Kidney tubule cell (primary cell): ENCODE measurements around the gene COL18A1.

ENCODE experiments used
- DNase-seq: peaks from one replicate; pipeline ENCODE4 v3.0.0-alpha.2; 2018; ENCODE audit warnings: low spot score

The COL18A1 gene

DNA sequence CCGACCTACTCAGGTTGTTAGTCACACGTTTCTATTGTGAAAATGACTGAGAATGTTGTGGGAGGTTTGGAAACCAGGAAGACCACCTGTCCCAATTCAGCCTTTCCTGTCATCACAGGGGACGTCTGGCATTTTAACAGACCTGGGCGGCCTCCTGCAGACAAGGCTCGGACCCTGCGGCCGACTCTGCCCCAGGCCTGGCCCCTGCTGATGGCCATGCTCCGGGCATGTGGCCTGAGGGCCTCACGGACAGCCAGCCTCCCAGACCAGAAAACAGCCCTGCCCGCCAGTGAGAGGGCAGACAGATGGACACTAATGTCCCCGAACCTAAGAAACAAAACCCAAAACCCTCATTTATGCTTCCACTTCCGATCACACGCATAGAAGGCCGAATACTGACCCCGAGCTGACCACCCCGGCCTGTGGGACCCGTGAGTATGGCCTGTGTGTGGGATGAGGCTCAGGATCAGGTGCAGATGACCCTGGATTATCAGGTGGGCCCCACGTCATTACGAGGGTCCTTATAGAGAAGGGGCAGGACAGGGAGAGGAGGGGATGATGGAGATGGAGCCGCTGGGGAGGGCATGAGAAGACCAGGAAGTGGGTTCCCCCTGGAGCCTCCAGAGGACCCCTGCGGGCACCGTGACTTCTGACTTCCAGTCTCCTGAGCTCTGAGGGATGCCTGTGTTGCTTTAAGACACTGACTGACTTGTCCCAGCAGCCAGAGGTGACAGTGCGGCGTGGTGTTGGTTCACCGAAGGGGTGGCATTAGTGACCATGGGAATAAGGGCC, 9.6 kb downstream of the COL18A1 start:
- DNase-seq: no peak

- DNase-seq: no peak
Measured at GRCh38 chr21:45415188-45415942, 10.4 kb downstream of the COL18A1 start.

GRCh38 chr21:45415943-45416611, 11.1 kb downstream of the COL18A1 start:
- no peak for DNase-seq

GRCh38 chr21:45416620-45417019, 11.7 kb downstream of the COL18A1 start:
- DNase-seq: no peak

DNA sequence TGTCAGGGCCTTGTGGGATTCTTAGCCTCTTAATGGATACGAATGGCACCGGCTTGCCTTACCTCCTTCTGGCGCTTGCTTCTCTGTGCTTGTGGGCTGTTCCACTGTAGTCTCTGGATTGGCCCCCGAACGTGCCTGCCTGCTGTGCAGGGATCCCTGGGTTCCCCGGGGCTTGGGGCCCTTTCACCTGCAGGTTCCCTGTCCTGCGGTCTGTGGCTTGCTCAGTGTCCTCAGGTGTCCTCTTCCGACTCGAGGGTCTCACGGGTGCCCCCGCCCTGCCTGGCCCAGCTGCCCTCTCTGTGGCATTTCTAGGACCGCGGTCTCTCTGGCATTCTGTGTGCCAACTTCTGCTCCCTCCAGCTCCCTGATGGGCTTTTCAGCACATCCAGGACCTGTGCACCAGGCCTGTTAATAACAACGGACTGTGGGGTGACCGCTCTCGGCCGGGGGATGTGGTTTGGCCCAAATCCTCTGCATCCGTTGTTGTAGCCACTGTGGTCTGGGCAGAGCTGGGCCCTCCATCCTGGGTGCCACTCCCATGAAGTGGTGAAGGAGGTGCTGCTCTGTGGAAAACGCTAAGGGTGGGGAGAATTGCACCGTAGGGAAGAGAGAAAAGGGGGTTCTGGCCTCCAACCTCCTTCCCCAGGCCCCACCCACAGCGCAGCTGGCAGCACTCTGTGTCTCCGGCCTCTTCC, 12.4 kb downstream of the COL18A1 start:
- no peak for DNase-seq

DNA sequence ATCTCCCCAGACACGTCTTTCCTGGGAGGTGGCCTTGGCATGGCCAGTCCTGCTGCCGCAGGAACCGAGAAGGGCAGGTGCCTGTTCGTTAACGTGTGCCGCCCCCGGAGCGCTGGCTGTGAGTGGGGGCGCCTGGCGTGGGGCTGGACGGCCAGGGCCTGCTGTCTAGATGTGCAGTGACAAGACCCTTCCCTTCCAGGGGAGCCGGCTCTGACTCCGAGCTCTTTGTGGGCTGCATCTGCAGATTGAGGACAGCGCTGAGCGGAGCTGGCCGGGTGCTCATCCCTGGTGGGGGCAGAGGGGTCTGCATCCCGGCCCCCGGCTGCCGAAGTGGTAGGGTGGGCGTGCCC, 13.0 kb downstream of the COL18A1 start:
- no peak for DNase-seq

DNA sequence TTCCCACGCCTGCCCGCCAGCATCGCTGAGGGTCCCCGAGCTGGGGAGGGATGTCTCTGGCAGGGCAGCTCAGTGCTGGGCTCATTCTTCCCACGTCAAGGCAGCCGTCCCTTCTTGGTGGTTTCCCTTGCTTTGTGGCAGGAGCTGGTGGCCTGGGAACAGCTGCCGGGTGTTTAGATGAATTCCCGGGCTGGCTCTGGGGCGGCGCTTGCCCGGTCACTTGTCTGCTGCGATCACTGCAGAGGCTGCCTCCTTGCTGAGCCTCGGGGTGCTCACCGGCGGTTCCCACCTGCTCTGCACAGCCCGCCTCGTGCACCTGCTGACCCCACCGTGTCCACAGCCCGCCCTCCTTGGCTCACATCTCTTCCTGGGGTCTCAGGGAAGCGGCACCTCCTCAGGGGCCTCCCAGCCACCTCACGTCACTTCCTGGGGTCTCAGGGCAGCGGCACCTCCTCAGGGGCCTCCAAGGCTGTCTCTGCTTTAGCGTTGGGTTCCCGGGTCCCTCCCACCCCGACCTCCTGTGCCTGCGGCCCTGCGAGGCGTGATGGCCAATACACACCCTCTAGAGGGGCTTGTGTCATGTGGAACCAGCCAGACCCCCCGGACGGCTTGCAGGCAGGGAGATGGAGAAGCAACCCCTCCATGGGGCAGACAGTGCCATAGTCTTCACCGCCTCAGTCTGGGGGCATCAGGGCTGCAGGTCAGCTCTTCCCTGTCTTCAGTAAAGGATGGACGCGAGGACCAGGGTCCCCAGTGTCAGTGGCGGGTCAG, 13.5 kb downstream of the COL18A1 start:
- no peak for DNase-seq

DNA sequence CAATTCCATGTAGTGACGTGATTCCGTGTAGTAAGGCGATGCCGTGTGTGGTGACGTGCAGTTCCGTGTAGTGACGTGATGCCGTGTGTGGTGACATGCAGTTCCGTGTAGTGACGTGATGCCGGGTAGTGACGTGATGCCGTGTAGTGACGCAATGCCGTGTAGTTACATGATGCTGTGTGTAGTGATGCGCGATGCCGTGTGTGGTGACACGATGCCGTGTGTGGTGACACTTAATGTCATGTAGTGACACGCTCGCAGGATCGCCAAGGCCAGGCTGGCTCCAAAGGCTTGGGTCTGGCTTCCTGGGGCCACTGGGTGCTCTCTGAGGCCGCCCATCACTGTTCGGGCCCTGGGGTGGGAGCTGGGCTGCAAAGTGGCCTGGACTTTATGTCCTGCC, 14.2 kb downstream of the COL18A1 start:
- DNase-seq: no peak

GRCh38 chr21:45420061-45421041, 15.4 kb downstream of the COL18A1 start:
- DNase-seq: peak; percentile 95

GRCh38 chr21:45421071-45421845, 16.3 kb downstream of the COL18A1 start:
- peak; percentile 88 for DNase-seq

GRCh38 chr21:45421846-45422775, 17.1 kb downstream of the COL18A1 start:
- DNase-seq: peak; percentile 73

GRCh38 chr21:45423201-45423955, 18.4 kb downstream of the COL18A1 start:
- DNase-seq: peak; percentile 73

DNA sequence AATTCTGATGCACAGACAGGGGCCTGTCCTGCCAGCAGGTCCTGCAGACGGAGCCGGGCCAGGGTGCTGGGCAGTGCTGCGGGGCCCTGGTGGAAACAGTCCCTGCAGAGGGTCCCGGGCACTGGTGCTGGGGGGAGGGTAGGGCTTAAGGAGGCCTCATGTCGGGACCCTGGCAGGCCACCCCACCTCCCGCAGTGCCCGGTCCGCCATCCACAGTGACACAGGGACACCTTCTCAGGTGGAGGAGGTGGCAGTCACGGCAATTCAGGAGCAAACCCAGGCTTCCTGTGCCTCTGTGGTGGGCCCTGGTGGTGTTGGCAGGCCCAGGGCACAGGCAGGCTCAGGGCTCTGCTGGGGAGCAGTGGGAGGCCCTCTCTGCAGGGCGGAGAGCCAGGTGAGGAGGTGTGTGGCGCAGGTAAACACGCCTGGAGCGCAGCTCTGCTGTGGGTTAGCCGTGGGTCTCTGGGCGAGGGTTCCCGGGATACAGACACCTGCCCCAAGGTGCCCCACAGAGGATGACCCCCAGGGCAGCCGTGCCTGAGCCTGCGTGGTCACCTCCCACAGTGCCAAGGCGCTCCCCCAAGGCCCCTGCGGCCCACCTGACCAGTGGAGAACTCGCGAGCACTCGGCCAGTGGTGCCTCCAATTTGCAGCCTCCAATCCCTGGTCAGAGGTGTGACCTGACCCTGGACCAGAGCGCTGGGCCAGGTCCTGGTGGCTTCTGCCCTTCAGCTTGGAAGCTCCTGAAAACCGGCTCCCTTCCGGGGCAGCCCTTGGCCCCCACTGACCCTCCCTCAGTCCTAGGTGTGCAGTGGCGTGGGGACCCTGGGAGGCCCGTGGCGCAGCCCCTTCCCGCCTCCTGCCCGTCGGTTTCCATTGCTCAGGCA, 19.2 kb downstream of the COL18A1 start:
- no peak for DNase-seq

GRCh38 chr21:45424854-45425795, 20.2 kb downstream of the COL18A1 start:
- no peak for DNase-seq
